NCI-H2227 treated with DMSO at 0.1 percent for 48 hours (cell line): ENCODE measurements around the gene ANO5.
"Not testable (repeated sequence)": the region's sequence is repeated elsewhere in the genome, so short reads cannot be mapped to it uniquely, and the experiment has no call there.

Experiments used
- DNase-seq: peaks from one replicate; lab custom pipeline; 2025; lab: John Stamatoyannopoulos, UW

ANO5 gene

DNA sequence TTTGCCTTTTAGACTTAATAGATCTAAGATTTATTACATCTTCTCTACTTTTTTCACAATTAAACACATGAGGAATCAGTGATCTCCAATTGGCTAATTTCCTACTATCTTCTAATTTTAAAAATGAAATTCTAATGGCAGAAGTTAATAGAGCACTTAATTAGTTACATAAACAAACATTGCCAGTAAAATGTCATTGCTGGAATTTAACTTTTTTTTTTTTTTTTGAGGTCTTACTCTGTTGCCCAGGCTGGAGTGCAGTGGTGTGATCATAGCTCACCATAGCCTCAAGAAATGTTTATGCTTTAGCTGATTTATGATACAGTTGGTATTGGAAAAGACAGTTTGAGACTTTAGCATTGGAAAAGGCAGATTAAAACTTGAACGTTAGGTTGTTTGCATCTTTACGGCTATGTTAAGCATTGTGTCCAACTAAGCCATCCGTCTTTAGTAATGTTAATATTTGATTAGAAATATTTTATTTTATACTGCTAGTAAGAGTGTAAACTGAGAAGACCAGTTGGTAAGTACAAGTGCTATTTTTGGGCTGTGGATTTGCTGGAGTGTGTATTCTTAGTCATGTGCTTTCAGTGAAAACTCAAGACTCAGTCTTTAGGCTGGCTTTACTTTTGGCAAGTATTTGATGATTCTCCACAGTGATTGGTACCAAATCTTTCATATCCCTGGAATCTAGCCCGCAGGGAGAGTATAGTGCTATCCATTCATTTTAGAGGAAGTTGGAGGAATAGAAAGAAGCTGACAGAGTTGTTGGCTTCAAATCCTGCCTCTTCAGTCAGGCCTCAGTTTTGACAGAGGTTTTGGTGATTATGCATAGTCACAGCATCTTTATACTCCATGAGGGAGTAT is 4.5 kb downstream of the ANO5 start:
- DNase-seq, result no peak

DNA sequence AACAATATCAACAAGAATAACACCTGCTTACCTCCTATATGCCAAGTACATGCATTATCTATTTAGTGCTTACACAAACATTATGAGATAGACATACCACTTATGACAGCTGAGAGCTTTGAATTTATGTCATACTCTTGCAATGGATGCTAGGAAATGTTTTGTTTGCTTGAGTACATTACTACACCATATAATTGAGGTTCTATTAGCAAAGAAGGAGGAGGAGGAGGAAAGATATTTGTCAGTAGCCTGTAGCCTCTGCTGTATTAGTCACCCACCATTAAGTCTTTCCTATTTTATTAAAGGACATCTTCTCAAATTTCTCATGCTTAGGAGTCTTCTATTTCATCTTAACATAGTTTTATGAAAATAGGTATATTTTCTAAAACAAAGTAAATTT is 6.4 kb downstream of the ANO5 start:
- peak; percentile 35 for DNase-seq

DNA sequence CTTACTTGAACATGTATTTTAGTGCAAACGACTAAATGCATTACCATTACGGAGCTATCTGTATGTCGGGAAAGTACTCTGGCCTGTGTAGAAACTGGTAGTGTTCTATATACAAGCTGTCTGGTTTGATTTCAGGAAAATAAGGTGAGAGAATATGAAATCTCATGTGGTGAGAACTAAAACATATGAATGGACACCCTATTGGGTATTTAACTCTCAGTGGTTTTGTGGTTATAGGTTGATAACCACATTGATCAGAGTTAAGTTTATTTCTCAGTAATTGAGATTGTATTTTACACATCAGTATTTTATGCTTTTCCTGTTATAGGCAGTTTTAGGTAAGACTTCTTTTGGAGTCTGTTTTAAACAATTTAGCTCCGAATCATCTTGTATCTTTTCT is 10.4 kb downstream of the ANO5 start:
- no peak for DNase-seq

DNA sequence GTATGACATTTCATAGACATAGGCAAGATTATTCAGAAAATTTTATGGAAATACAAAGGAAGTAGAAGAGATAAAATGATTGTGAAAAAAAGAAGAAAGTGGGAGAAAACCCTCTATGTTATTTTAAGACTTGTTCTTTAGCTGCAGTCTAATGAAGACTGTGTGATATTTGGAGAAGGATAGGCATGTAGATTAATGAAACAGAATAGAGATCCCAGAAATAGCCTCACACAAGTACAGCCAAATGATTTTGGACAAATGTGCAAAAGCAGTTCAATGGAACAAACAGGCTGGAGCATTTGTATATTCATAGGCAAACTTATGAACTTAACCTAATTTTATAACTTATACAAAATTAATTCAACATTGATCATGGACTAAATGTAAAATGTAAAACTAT is 14.3 kb downstream of the ANO5 start:
- no peak for DNase-seq

DNA sequence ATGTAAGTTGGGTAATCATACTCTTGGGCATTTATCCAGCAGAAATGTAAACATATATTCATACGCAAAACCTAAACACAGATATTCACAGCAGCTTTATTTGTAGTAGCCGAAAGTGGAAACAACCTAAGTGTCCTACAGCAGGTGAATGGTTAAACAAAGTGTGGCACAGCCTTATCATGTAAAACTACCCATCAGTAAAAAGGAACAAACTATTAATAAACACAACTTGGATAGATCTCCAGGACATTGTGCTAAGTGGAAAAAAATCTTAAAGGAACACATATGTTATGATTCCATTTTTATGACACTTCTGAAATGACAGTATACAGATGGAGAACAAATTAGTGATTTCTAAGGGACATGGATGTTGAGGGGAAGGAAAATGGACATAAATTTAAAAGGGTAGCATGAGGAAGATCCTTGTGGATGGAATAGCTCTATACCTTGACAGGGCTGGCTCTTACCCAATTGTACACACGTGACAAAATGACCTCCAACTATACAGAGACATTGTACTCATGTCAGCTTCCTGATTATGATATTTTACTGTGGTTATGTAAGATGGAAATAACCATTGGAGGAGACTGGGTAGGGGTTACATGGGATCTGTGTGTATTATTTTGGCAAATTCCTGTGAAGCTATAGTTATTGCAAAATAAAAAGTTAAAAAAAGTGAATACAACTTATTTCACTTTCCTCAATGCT is 15.4 kb downstream of the ANO5 start:
- DNase-seq, result no peak

DNA sequence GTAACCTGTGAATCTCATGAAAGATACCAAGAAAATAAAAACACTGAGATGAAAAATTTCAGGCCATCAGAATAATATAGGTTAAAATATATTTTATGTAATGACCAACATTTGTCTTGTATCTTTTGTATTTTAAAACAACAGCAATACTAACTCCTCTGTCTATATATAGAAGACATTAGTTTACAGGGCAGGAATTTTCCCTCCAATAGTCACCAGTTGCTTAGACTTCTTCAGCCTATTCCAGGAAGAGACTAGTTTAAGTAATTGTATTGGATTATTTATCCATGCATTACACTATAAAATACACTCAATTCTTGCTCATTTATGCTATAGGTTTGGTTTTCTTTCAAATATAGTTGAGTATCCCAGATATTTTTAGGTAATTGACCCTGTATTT is 24.1 kb downstream of the ANO5 start:
- DNase-seq, result no peak

DNA sequence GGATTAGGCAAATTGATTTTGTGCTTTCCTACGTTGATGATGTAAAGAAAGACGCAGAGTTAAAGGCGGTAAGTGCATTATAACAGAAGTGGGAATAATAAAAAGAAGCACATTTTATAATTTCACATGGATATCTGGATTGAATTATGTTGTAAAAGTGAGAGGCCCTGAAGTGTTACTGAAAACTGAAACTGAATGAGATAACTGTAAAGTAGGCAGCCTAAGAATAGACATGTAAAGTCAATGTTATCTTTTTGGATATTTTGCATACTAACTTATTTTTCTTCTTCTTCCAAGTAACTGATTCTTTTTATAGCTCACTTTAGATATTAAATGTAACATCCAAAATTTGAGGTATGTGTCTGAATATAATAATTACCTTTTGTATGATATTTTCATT is 28.3 kb downstream of the ANO5 start:
- no peak for DNase-seq

DNA sequence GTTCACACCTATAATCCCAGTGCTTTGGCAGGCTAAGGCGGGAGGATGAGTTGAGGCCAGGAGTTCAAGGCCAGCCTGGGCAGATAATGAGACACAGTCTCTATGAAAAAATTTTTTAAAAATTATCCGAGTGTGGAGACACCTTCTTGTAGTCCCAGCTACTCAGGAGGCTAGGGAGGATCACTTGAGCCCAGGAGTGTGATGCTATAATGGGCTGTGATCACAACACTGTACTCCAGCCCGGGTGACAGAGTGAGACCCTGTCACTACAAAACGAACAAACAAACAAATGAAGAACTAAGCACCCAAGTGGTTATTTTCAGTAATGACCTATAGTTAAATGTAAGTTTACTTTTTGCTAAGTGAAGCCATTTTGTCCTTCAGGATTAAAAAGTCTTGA is 32.3 kb downstream of the ANO5 start:
- no peak for DNase-seq

DNA sequence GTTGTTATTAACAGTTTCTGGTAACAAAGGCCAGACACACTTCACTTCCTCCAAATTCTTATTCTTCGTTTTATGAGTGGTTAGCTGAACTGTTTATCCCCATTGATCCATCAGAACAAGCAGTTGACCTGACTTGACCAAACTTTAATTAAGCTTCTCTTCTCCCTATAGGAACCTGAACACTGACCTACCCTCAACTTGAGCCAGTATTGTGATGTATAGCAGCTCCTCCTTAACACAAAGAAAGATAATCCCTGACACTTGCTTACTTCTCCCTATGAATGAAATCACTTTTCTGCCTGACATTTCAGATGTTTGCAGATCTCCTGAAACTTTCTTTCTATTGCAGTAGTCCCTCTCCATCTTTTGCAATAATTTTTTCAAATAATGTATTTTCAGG is 41.9 kb downstream of the ANO5 start:
- DNase-seq, result no peak

DNA sequence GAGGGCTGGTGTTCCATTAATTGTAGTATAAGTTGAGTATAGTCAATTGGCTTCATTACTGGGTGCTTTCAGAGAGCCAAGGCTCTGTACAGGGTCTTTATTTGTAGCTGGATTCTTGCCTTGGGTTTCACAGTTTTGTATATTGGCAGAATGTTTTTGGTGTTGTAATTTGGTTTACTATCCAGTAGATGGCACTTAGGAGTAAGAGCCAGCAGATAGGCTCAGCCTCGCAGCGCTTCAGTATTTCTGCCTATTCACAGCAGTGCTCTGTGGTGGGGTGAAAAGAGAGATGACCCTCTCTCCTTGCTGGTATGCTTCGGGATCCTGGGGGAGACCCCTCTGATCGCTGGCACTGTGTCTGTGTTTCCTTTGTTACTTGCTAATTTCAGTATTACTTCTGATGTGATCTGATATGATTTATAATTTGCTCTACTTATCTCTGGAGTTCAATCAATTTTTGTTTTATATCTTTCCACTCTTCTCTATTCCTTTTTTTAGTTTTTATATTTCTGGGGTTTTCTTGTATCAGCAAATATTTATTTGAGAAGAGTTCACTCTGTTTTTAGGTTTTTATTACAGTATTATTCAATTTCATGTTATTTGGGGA is 52.2 kb downstream of the ANO5 start:
- DNase-seq, result peak; percentile 65

DNA sequence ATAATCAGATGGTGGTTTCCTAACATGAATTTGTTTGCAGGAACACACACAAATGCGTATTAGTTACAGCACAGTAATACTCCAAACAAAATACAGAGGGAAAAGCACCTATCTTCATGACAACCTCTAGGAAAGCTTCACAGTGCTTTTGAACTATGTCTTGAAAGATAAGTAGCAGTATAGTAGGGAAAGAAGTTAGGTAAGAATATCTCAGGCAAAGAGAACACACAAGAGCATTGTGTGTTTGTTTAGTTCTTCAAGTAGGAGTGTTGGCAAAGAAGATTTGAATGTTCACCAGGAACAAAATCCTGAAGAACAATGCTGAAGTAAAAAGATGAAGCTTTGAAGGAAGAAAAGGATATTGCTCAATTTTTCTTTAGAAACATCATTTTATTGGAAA is 54.1 kb downstream of the ANO5 start:
- no peak for DNase-seq

DNA sequence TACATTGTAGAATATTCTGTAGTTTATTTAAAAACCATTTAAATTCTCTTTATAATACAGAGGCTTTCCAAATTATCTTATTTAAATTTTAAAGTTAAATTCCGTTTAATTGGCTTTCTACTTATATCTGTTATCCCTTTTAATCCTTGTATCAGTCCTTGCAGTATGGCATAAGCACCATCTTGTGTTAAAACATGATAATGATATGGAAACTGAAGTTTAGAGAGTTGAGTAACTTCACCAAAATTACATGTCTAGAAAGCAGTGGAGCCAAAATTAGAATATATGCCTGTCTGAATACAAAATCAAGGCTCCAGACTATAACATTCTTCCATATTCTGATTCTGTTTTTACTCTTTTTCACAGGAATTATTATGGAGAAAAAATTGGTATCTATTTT is 57.0 kb downstream of the ANO5 start:
- DNase-seq, result no peak

DNA sequence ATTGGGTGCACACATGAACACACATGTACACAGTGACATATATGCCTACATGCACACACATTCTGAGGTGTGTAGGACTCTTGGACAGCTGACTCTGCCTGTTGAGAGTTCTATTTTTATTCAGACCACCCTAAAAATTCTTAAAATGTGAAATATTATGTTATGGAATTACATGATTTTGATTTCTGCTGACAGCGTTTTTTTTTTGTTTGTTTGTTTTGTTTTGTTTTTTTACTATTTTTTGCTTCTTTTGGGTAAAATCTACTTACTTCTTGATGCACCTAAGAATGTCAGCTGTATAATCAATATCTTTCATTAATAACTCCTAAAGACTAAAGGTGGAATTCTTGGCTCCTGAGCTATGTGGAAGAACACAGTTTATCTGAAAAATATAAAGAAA is 64.0 kb downstream of the ANO5 start:
- no peak for DNase-seq

DNA sequence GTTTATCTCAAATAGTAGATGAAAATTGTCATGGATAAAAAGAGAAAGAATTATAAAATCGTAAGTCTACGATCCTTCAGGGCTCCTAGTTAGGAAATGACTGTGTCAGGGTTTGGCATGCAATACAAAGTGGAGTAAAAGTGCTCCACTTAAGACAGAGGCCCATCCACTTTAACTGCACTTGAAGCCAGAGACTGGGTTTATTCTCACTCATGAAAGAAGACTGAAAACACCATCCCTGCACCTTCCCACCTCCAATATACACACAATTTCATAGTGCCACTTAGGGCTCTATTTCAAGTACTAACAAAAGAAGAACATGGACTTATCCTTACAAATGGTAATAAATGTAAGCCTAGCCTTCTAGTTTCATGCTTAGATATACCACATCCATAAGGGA is 70.7 kb downstream of the ANO5 start:
- DNase-seq, result no peak

DNA sequence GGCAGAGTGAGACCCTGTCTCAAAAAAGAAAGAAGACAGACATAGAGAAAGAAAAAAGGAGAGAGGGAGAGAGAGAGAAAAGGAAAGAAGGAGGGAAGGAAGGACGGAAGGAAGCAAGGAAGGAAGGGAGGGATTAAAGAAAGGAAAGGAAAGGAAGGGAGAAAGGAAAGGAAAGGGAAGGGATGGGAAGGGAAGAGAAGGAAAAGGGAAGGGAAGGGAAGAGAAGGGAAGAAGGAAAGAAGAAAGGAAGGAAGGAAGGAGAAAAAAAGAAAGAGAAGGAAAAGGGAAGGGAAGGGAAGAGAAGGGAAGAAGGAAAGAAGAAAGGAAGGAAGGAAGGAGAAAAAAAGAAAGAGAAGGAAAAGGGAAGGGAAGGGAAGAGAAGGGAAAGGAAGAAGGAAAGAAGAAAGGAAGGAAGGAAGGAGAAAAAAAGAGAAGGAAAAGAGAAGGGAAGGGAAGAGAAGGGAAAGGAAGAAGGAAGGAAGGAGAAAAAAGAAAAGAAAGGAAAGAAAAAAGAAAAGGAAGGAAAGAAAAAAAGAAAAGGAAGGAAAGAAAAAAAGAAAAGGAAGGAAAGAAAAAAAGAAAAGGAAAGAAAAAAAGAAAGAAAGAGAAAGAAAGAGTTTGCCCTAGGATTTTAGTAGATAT is 76.2 kb downstream of the ANO5 start:
- not testable (repeated sequence) for DNase-seq

DNA sequence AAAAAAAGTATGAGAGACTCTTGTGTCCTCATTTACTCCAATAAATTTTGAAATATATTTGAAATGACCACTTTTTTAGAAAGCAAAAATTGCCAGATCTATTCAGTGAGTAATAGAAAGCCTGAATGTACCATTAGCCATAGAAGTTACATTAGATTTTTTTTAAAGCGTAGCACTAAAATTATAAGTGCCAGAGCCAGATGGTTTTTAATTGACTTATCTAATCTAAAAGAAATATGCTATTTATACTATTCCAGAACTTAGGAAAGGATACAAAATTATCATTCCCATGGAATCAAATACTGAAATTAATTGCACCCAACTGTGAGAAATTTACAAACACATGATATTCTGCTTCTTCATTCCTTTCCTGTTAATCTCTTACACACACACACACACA is 80.9 kb downstream of the ANO5 start:
- no peak for DNase-seq

DNA sequence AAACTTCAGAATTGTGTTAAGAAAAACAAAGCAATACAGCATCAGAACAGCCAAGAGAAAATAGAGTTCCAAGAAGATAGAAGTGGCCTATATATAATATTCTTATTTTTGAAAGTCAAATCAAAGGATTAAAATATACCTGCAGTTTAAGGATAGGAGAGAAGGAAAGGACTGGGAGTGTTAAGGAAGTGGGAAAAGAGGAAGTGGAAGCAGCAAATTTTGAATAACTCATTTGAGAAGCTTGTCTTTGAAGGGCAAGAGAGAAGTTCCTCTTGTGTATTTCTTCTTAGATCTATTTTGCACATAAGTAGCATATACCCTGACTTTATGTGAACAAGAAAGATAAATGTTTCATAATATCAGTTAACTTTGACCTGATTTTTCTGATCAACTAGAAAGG is 82.7 kb downstream of the ANO5 start:
- DNase-seq, result no peak

DNA sequence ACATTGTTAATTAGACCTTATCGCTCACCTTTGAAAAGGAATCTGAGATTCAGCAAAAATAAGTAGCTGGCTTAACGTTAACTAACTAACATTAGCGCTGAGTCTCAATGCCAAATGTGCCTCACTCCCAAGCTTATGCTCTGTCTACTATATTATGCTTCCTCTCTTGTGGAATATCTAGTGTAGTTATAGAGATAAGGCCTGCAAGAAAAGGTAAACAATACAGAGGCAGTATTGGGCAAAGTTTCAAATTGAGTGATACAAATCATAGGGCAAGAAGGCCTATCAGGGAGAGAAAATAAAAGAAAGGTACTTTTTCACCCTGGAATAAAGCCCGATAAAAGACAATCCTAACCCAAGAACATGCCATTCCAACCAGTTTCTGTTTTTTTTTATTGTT is 83.7 kb downstream of the ANO5 start:
- DNase-seq, result no peak

DNA sequence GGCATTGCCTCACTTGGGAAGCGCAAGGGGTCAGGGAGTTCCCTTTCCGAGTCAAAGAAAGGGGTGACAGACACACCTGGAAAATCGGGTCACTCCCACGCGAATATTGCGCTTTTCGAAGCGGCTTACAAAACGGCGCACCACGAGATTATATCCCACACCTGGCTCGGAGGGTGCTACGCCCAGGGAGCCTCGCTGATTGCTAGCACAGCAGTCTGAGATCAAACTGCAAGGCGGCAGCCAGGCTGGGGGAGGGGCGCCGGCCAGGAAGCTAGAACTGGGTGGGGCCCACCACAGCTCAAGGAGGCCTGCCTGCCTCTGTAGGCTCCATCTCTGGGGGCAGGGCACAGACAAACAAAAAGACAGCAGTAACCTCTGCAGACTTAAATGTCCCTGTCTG is 92.1 kb downstream of the ANO5 start:
- not testable (repeated sequence) for DNase-seq

DNA sequence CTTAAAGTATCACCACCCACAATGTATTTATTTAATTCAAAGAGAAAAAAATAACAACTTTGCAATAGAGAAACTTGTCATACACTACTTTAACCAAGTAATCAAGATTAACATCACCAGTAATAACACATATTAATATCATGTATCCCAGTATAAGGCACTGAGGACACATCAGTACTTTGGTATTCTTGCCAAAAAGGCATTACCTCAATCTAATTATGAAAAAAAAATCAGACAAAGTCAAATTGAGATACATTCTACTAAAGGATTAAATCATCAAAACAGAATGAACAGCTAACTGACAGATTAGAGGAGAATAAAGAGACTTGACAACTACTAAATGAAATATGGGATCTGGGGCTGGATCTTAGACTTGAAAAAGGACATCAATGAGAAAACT is 109.5 kb downstream of the ANO5 start:
- DNase-seq, result no peak

DNA sequence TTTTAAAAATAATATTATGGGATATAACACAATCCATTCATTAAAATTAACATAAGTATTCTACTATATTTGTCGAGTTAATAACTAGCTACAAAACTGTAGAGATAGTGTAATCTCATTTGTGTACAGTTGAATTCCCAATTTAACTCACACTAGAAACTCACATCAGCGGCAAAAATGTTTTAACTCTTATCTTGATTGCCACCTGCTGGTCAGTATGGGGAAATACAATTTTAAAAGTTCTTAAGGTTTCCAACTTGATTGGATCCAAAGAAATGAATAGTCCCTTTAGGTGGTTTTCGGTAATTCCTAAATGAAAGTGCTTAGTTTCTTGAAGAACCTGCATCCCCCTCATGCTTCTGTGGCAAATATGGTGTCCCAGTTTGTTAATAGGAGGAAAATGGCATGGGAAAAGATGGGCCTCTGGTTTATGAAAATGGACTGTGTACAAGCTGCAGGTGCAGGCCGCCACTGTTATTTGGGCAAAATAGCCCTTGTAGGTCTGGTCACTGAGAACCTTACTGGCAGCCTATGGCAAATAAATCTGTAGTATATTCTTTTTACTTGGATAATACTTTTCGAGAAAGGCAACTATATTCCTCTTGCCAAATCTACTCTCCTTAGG is 111.6 kb downstream of the ANO5 start:
- DNase-seq, result peak; percentile 69

DNA sequence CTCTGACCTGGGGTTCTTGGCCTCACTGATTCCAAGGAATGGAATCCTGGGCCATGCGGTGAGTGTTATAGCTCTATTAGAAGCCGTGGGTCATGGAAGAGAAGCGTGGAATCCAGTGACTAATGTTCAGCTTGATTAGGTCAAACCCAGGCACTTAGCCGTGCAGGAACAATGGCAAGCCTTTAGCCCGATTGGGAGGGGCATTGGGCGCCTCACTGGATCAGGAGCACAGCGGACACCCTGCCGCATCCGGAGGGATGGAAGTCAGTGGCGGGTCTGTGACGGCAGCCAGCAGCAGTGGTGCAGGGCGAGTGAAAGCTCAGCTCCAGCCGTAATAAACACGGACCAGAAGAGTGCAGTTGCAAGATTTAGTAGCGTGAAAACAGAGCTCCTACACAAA is 124.8 kb downstream of the ANO5 start:
- no peak for DNase-seq
